SK-N-SH (cell line): Measurements from ENCODE around the gene EXOC4. TPM values are rescaled to one million over a fixed set of nuclear protein-coding genes. Genes with fewer than 3 reads are reported as not detected.

ENCODE experiments used
- CTCF ChIA-PET: fragments of 300-600, 350-600 bp; formaldehyde crosslinking; extraction: SDS; loops from one replicate; lab custom pipeline; 2021; lab: Yijun Ruan, JAX
- POLR2A ChIA-PET: fragments of 350-600 bp; sonication (Branson Sonifier 250); formaldehyde crosslinking; extraction: SDS; loops from one replicate; lab custom pipeline; 2020; ENCODE audit warnings: antibody characterized with exemption, inconsistent platforms; lab: Yijun Ruan, JAX
- DNase-seq: peaks from one replicate; pipeline ENCODE4 v3.0.0; 2012
- H2AFZ ChIP-seq: fragments of 200-600 bp; sonication (generic); 2 replicates; pipeline ENCODE4 v1.8.1; 2016; ENCODE audit warnings: antibody characterized with exemption, mild to moderate bottlenecking, low read depth
- H3F3A ChIP-seq: fragments of 200-600 bp; sonication (generic); replicated peaks from 2 replicates; pipeline ENCODE3; 2016; ENCODE audit warnings: antibody characterized with exemption, mild to moderate bottlenecking; ENCODE audit not compliant: insufficient read depth
- H3K27ac ChIP-seq, 2 experiments: fragments of 200-500 bp in 1 of 2; fragments of 200-600 bp in 1 of 2; sonication (Bioruptor generic) in 1 of 2; sonication (generic), shearing (Covaris generic) in 1 of 2; 2 replicates each; pipeline versions ENCODE4 v1.5.1 to v1.6.1; 2014 to 2016; ENCODE audit warnings: low read depth in 2 of 2, inconsistent platforms in 1 of 2, low read length in 1 of 2, mild to moderate bottlenecking in 1 of 2, mixed read lengths in 1 of 2
- H3K27me3 ChIP-seq: fragments of 200-600 bp; sonication (generic), shearing (Covaris generic); 2 replicates; pipeline ENCODE4 v1.6.1; 2016; ENCODE audit warnings: mixed run types; ENCODE audit not compliant: insufficient read depth
- H3K36me3 ChIP-seq, 2 experiments: fragments of 200-500 bp in 1 of 2; fragments of 200-600 bp in 1 of 2; sonication (Bioruptor generic) in 1 of 2; sonication (generic) in 1 of 2; replicated peaks in 1 of 2; 2 replicates each; pipeline versions ENCODE3 to v1.5.1; 2014 to 2016; ENCODE audit warnings: low read length in 1 of 2, mild to moderate bottlenecking in 1 of 2; ENCODE audit not compliant: insufficient read depth in 2 of 2, control insufficient read depth in 1 of 2
- H3K4me1 ChIP-seq, 2 experiments: fragments of 200-500 bp in 1 of 2; fragments of 200-600 bp in 1 of 2; sonication (Bioruptor generic) in 1 of 2; sonication (generic), shearing (Covaris generic) in 1 of 2; 2 replicates each; pipeline versions ENCODE4 v1.5.1 to v1.6.1; 2014 to 2016; ENCODE audit warnings: low read depth in 1 of 2, low read length in 1 of 2, mixed run types in 1 of 2; ENCODE audit not compliant: insufficient read depth in 2 of 2, control insufficient read depth in 1 of 2
- H3K4me2 ChIP-seq: fragments of 200-600 bp; sonication (generic), shearing (Covaris generic); 2 replicates; pipeline ENCODE4 v1.6.1; 2017; ENCODE audit warnings: mixed run types
- H3K4me3 ChIP-seq, 2 experiments: fragments of 200-500 bp in 1 of 2; fragments of 200-600 bp in 1 of 2; sonication (Bioruptor generic) in 1 of 2; sonication (generic), shearing (Covaris generic) in 1 of 2; 2 replicates each; pipeline versions ENCODE4 v1.5.1 to v1.8.1; 2014 to 2016; ENCODE audit warnings: low read depth in 2 of 2, inconsistent platforms in 1 of 2, low read length in 1 of 2, mild to moderate bottlenecking in 1 of 2, mixed read lengths in 1 of 2, moderate library complexity in 1 of 2
- H3K79me2 ChIP-seq: fragments of 200-600 bp; sonication (generic); 2 replicates; pipeline ENCODE4 v1.8.1; 2017; ENCODE audit warnings: mild to moderate bottlenecking; ENCODE audit not compliant: insufficient read depth
- H3K9ac ChIP-seq: fragments of 200-600 bp; sonication (generic); 2 replicates; pipeline ENCODE4 v1.6.1; 2017; ENCODE audit warnings: mixed run types
- H3K9me2 ChIP-seq: fragments of 200-600 bp; sonication (generic); 2 replicates; pipeline ENCODE4 v1.6.1; 2017; ENCODE audit warnings: mixed run types
- H3K9me3 ChIP-seq: fragments of 200-600 bp; sonication (generic); 2 replicates; pipeline ENCODE4 v1.6.1; 2017; ENCODE audit warnings: mixed run types, mild to moderate bottlenecking, moderate library complexity
- H4K20me1 ChIP-seq: fragments of 200-600 bp; sonication (generic); 2 replicates; pipeline ENCODE4 v1.6.1; 2017; ENCODE audit warnings: mild to moderate bottlenecking, mixed run types; ENCODE audit not compliant: insufficient read depth
- CHD2 ChIP-seq: fragments of 150-350 bp; IDR thresholded peaks from 2 replicates; pipeline ENCODE4 v1.6.1; 2018; ENCODE audit warnings: low read length; ENCODE audit not compliant: partially characterized antibody
- CTCF ChIP-seq: fragments of 200-600 bp; sonication (generic); IDR thresholded peaks from 2 replicates; pipeline ENCODE4 v1.6.1; 2017; ENCODE audit warnings: antibody characterized with exemption, mild to moderate bottlenecking, moderate library complexity
- FOXJ3 ChIP-seq: sonication (generic); formaldehyde crosslinking; IDR thresholded peaks from 2 replicates; pipeline ENCODE4 v1.5.1; 2020; ENCODE audit warnings: mild to moderate bottlenecking, missing genetic modification reagents
- GABPA ChIP-seq: IDR thresholded peaks from 2 replicates; pipeline ENCODE4 v1.4.0; 2012; ENCODE audit warnings: low read depth, mild to moderate bottlenecking
- MAX ChIP-seq: IDR thresholded peaks from 2 replicates; pipeline ENCODE4 v1.4.0; 2012; ENCODE audit warnings: low read depth
- MXI1 ChIP-seq: IDR thresholded peaks from 2 replicates; pipeline ENCODE4 v1.6.1; 2012; ENCODE audit warnings: mild to moderate bottlenecking, low read depth, low read length, improper control_type of control experiment
- NFIC ChIP-seq: IDR thresholded peaks from 2 replicates; pipeline ENCODE4 v1.4.0; 2012; ENCODE audit warnings: borderline replicate concordance
- RAD21 ChIP-seq: IDR thresholded peaks from 2 replicates; pipeline ENCODE4 v1.6.1; 2012; ENCODE audit warnings: mild to moderate bottlenecking, low read length
- RCOR1 ChIP-seq: fragments of 150-350 bp; IDR thresholded peaks from 2 replicates; pipeline ENCODE4 v1.6.1; 2017; ENCODE audit warnings: antibody characterized with exemption, low read length
- REST ChIP-seq: IDR thresholded peaks from 2 replicates; pipeline ENCODE4 v1.6.1; 2012; ENCODE audit warnings: mild to moderate bottlenecking, low read depth, low read length, moderate library complexity
- RXRA ChIP-seq: IDR thresholded peaks from 2 replicates; pipeline ENCODE4 v1.4.0; 2012; ENCODE audit warnings: low read depth, mild to moderate bottlenecking, borderline replicate concordance
- SIN3A ChIP-seq: IDR thresholded peaks from 2 replicates; pipeline ENCODE4 v1.6.1; 2012; ENCODE audit warnings: low read depth, mild to moderate bottlenecking, low read length, moderate library complexity, borderline replicate concordance
- SMC3 ChIP-seq: IDR thresholded peaks from 2 replicates; pipeline ENCODE4 v1.6.1; 2012; ENCODE audit warnings: low read depth, low read length, improper control_type of control experiment
- TAF1 ChIP-seq: IDR thresholded peaks from 2 replicates; pipeline ENCODE4 v1.6.1; 2012; ENCODE audit warnings: low read depth, mild to moderate bottlenecking, low read length, moderate library complexity, borderline replicate concordance
- TCF12 ChIP-seq: IDR thresholded peaks from 2 replicates; pipeline ENCODE4 v1.4.0; 2012
- ZBTB33 ChIP-seq: IDR thresholded peaks from 2 replicates; pipeline ENCODE4 v1.4.0; 2012; ENCODE audit warnings: low read depth, borderline replicate concordance
- WGBS: methylation state at CpG from one replicate; pipeline ENCODE4 v1.1.6; 2017; ENCODE audit warnings: low lambda C conversion rate; 5-methylcytosine and 5-hydroxymethylcytosine counted together
- polyA plus RNA-seq, 3 experiments: library from polyadenylated mRNA; depleted of rRNA; stranded (reverse); fragments of >200 nt; gene quantifications; 2 replicates each; pipeline ENCODE4 v1.2.3, GENCODE V29; 2012

The EXOC4 gene
- polyA plus RNA-seq, 1 of the 3 experiments (the other 2 are of a cell fraction) = 37.3 TPM

- TF ChIP-seq ZBTB33 = no peak
- no peak for TF ChIP-seq REST
- TF ChIP-seq TCF12 = no peak
- TF ChIP-seq TAF1 = no peak
- no peak for TF ChIP-seq MAX
- no peak for TF ChIP-seq CHD2
- no peak for TF ChIP-seq SIN3A
- TF ChIP-seq FOXJ3 (CRISPR knock-in tag) = no peak
- TF ChIP-seq RCOR1 = no peak
Observed at GRCh38 chr7:133372337-133372736, 119.5 kb downstream of the EXOC4 start (continued).

GRCh38 chr7:133376514-133376913 is 123.6 kb downstream of the EXOC4 start:
- TF ChIP-seq TCF12 = no peak
- TF ChIP-seq MAX = no peak
- no peak for TF ChIP-seq FOXJ3 (CRISPR knock-in tag)
- TF ChIP-seq MXI1 = no peak
- no peak for TF ChIP-seq RAD21
- TF ChIP-seq RXRA = no peak
- no peak for TF ChIP-seq CTCF
- no peak for TF ChIP-seq GABPA
- no peak for TF ChIP-seq SMC3
- TF ChIP-seq NFIC = no peak
- POLR2A ChIA-PET = no interaction called here
- WGBS = 73% methylated on average over 1 of the region's 1 CpG

More at GRCh38 chr7:133376514-133376913, 123.6 kb downstream of the EXOC4 start:
- Histone ChIP-seq H3K9me3 (peaks cover 3% of the 10 kb centered on the region; the same call in 1 of the 2 replicates), H3K9ac (no peak overlapping the region), H3K4me2 (no peak overlapping the region), H3K36me3 (peaks cover 5 to 28% of the 10 kb centered on the region in 2 experiments), H3F3A (no peaks in the 10 kb centered on the region), H3K79me2 (no peaks in the 10 kb centered on the region), H3K27ac (no peak overlapping the region), H3K4me3 (no peak overlapping the region), H2AFZ (no peak overlapping the region), H4K20me1 (no peaks in the 10 kb centered on the region), H3K27me3 (no peaks in the 10 kb centered on the region), H3K9me2 (no peaks in the 10 kb centered on the region), H3K4me1 (peaks cover 0 to 7% of the 10 kb centered on the region in 2 experiments; a peak in 2 of 4 replicates)
- CTCF ChIA-PET = interaction anchor here (1.2 to 1.3 kb wide), 2 partner anchors 18 to 32 kb away, joined by 3 to 6 read pairs; no protein-coding TSS in a partner anchor
- no peak for DNase-seq
